CD4-positive, alpha-beta T cell (primary cell): Measurements from ENCODE around the gene GRK3. TPM values are rescaled to one million over a fixed set of nuclear protein-coding genes. Genes with fewer than 3 reads are reported as not detected.

ENCODE experiments used
- ATAC-seq: fragments of 200-7000 bp; cut with Tn5 transposase; one replicate; pipeline ENCODE4 v1.10.0; 2022; ENCODE audit warnings: mild to moderate bottlenecking; ENCODE audit not compliant: poor library complexity
- CTCF ChIA-PET: fragments of 350-600 bp; sonication (Branson Sonifier 250); formaldehyde crosslinking; loops from one replicate; lab custom pipeline; 2021; ENCODE audit warnings: antibody characterized with exemption, inconsistent platforms; lab: Charles Lee
- POLR2A ChIA-PET: fragments of 350-600 bp; sonication (Branson Sonifier 250); formaldehyde crosslinking; loops from one replicate; lab custom pipeline; 2021; ENCODE audit warnings: antibody characterized with exemption, inconsistent platforms; lab: Charles Lee
- DNase-seq, 14 experiments: peaks; one replicate each; pipeline ENCODE4 v3.0.0-alpha.2; 2013 to 2020; ENCODE audit warnings: mixed read lengths in 2 of 14
- H3K27ac ChIP-seq, 2 donors: one replicate each; pipeline versions ENCODE4 v1.5.1 to v1.7.0; 2013; ENCODE audit warnings: low read length in 2 of 2, low read depth in 1 of 2, mild to moderate bottlenecking in 1 of 2
- H3K27me3 ChIP-seq, 2 experiments: 1 replicate in 1 of 2; 2 replicates in 1 of 2; pipeline versions ENCODE4 v1.6.1 to v1.7.0; 2013; ENCODE audit warnings: low read length in 2 of 2, control low read depth in 1 of 2, mild to moderate bottlenecking in 1 of 2, moderate library complexity in 1 of 2; ENCODE audit not compliant: insufficient read depth in 2 of 2, control insufficient read depth in 1 of 2
- H3K36me3 ChIP-seq: one replicate; pipeline ENCODE4 v1.6.1; 2013; ENCODE audit warnings: low read length, control low read depth; ENCODE audit not compliant: insufficient read depth
- H3K4me1 ChIP-seq: one replicate; pipeline ENCODE4 v1.6.1; 2013; ENCODE audit warnings: low read length, control low read depth; ENCODE audit not compliant: insufficient read depth
- H3K4me3 ChIP-seq: one replicate; pipeline ENCODE4 v1.5.1; 2013; ENCODE audit warnings: mild to moderate bottlenecking, low read length, moderate library complexity
- H3K9me3 ChIP-seq, 2 experiments: 1 replicate in 1 of 2; 2 replicates in 1 of 2; pipeline versions ENCODE4 v1.6.1 to v1.7.0; 2013; ENCODE audit warnings: low read length in 2 of 2, mild to moderate bottlenecking in 2 of 2, control low read depth in 1 of 2, moderate library complexity in 1 of 2; ENCODE audit not compliant: control insufficient read depth in 1 of 2, insufficient read depth in 1 of 2
- H3K27ac Mint-ChIP-seq: one replicate; pipeline ENCODE4 v1.8.0; 2020; ENCODE audit warnings: mixed read lengths
- H3K27me3 Mint-ChIP-seq: one replicate; pipeline ENCODE4 v1.8.0; 2021; ENCODE audit warnings: mixed read lengths
- H3K36me3 Mint-ChIP-seq: one replicate; pipeline ENCODE4 v1.8.0; 2021; ENCODE audit warnings: low read depth, mixed read lengths
- H3K4me1 Mint-ChIP-seq: one replicate; pipeline ENCODE4 v1.8.0; 2021; ENCODE audit warnings: low read depth, mixed read lengths
- H3K4me3 Mint-ChIP-seq: one replicate; pipeline ENCODE4 v1.8.0; 2020; ENCODE audit warnings: mild to moderate bottlenecking, mixed read lengths
- H3K9me3 Mint-ChIP-seq: one replicate; pipeline ENCODE4 v1.8.0; 2020; ENCODE audit warnings: mixed read lengths
- CTCF ChIP-seq: fragments of 200-600 bp; IDR thresholded peaks from one replicate; pipeline ENCODE4 v1.8.0; 2022; ENCODE audit warnings: antibody characterized with exemption, mild to moderate bottlenecking
- intact Hi-C, 2 experiments: fragments of 100-400 bp; cut with DNase I in 1 of 2; cut with micrococcal nuclease in 1 of 2; formaldehyde crosslinking; loops; one replicate each; pipeline versions ENCODE4 v1.15.1 to v1.9.0; 2023 to 2025; cut with DNase I, micrococcal nuclease
- total RNA-seq, 174 experiments: library from RNA in 2 of 174; stranded (reverse) in 2 of 174; gene quantifications; one replicate each; pipeline ENCODE4 v1.2.3 and lab custom pipeline; 2021 to 2026

Gene GRK3
- total RNA-seq, 2 experiments from 2014 or later = 1.7 to 2.0 TPM

- no peak for TF ChIP-seq CTCF
- Histone ChIP-seq H3K9me3 (no peaks in the 10 kb centered on the region), H3K36me3 (no peaks in the 10 kb centered on the region), H3K4me3 (no peak overlapping the region), H3K27ac (no peak overlapping the region), H3K27me3 (no peaks in the 10 kb centered on the region), H3K4me1 (no peaks in the 10 kb centered on the region)
- CTCF ChIA-PET = no interaction called here
- intact Hi-C loops = no loop called here
- Mint-ChIP-seq H3K36me3 (no peaks in the 10 kb centered on the region), H3K9me3 (no peaks in the 10 kb centered on the region), H3K27me3 (no peaks in the 10 kb centered on the region), H3K4me3 (no peak overlapping the region), H3K27ac (no peak overlapping the region), H3K4me1 (no peaks in the 10 kb centered on the region)
- no peak for ATAC-seq
- POLR2A ChIA-PET = no interaction called here
- no peak for DNase-seq
Observed at GRCh38 chr22:25752615-25753214, 188.2 kb downstream of the GRK3 start.

DNA sequence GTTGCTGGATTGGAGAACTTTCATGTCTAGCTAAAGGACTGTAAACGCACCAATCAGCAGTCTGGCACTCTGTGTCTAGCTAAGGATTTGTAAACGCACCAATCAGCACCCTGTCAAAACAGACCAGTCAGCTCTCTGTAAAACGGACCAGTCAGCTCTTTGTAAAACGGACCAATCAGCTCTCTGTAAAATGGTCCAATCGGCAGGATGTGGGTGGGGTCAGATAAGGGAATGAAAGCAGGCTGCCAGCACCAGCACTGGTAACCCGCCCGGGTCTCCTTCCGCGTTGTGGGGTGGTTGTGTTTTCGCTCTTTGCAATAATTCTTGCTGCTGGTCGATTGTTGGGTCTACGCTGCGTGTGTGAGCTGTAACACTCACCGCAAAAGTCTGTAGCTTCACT, 188.8 kb downstream of the GRK3 start:
- no peak for TF ChIP-seq CTCF
- Mint-ChIP-seq H3K9me3 (no peaks in the 10 kb centered on the region), H3K4me1 (no peaks in the 10 kb centered on the region), H3K27me3 (no peaks in the 10 kb centered on the region), H3K27ac (no peak overlapping the region), H3K4me3 (no peak overlapping the region), H3K36me3 (no peaks in the 10 kb centered on the region)
- Histone ChIP-seq H3K4me1 (no peaks in the 10 kb centered on the region), H3K4me3 (no peak overlapping the region), H3K36me3 (no peaks in the 10 kb centered on the region), H3K9me3 (no peaks in the 10 kb centered on the region), H3K27me3 (no peaks in the 10 kb centered on the region), H3K27ac (no peak overlapping the region)
- intact Hi-C loops = no loop called here
- CTCF ChIA-PET = no interaction called here
- DNase-seq = no peak
- no peak for ATAC-seq
- POLR2A ChIA-PET = no interaction called here

GRCh38 chr22:25754527-25755202, 190.2 kb downstream of the GRK3 start:
- intact Hi-C loops = no loop called here
- H3K9me3 Mint-ChIP-seq = no peaks in the 10 kb centered on the region

More at GRCh38 chr22:25754527-25755202, 190.2 kb downstream of the GRK3 start:
- Histone ChIP-seq H3K4me1 (no peaks in the 10 kb centered on the region), H3K4me3 (no peak overlapping the region), H3K27ac (no peak overlapping the region), H3K9me3 (no peaks in the 10 kb centered on the region), H3K36me3 (no peaks in the 10 kb centered on the region), H3K27me3 (no peaks in the 10 kb centered on the region)
- no peaks in the 10 kb centered on the region for H3K36me3 Mint-ChIP-seq
- TF ChIP-seq CTCF = no peak
- H3K4me1 Mint-ChIP-seq = no peaks in the 10 kb centered on the region
- CTCF ChIA-PET = no interaction called here
- ATAC-seq = no peak
- DNase-seq = no peak
- no peaks in the 10 kb centered on the region for H3K27me3 Mint-ChIP-seq
- POLR2A ChIA-PET = no interaction called here
- no peak overlapping the region for H3K27ac Mint-ChIP-seq
- H3K4me3 Mint-ChIP-seq = no peak overlapping the region
